Fibroblast of lung (primary cell): ENCODE data around the gene TIGD1. TPM values are rescaled to one million over a fixed set of nuclear protein-coding genes. Genes with fewer than 3 reads are reported as not detected.

ENCODE experiments used
- DNase-seq, 2 donors: peaks; one replicate each; pipeline versions ENCODE4 v3.0.0 to v3.0.0-alpha.2; 2010; ENCODE audit warnings: low read depth in 2 of 2
- H2AFZ ChIP-seq: 2 replicates; pipeline ENCODE4 v1.5.1; 2012; ENCODE audit warnings: low read length, control low read depth, inconsistent platforms
- H3K27ac ChIP-seq: 2 replicates; pipeline ENCODE4 v1.5.1; 2011; ENCODE audit warnings: low read length, control low read depth; ENCODE audit not compliant: insufficient read depth
- H3K27me3 ChIP-seq: 2 replicates; pipeline ENCODE4 v1.5.1; 2011; ENCODE audit warnings: mild to moderate bottlenecking, low read length; ENCODE audit not compliant: control insufficient read depth, insufficient read depth
- H3K36me3 ChIP-seq: 2 replicates; pipeline ENCODE4 v1.5.1; 2011; ENCODE audit warnings: low read length; ENCODE audit not compliant: control insufficient read depth, insufficient read depth
- H3K4me1 ChIP-seq: 2 replicates; pipeline ENCODE4 v1.5.1; 2011; ENCODE audit warnings: low read length; ENCODE audit not compliant: control insufficient read depth, insufficient read depth; ENCODE audit errors: extremely low read depth
- H3K4me2 ChIP-seq: 2 replicates; pipeline ENCODE4 v1.5.1; 2011; ENCODE audit warnings: low read length, control low read depth; ENCODE audit not compliant: insufficient read depth; ENCODE audit errors: extremely low read depth
- H3K4me3 ChIP-seq, 4 experiments: fragments of 200-600 bp in 1 of 4; sonication (generic) in 1 of 4; replicated peaks in 1 of 4; 2 replicates each; pipeline ENCODE4 v1.5.1; 2011 to 2016; ENCODE audit warnings: low read length in 4 of 4, low read depth in 3 of 4, mild to moderate bottlenecking in 3 of 4, control low read depth in 2 of 4, inconsistent platforms in 1 of 4, mixed read lengths in 1 of 4; ENCODE audit not compliant: insufficient read depth in 1 of 4; ENCODE audit errors: control extremely low read depth in 1 of 4
- H3K79me2 ChIP-seq: 2 replicates; pipeline ENCODE4 v1.5.1; 2012; ENCODE audit warnings: mild to moderate bottlenecking, low read length, inconsistent platforms; ENCODE audit not compliant: control insufficient read depth, insufficient read depth
- H3K9ac ChIP-seq: 2 replicates; pipeline ENCODE4 v1.5.1; 2011; ENCODE audit warnings: mild to moderate bottlenecking, low read length, control low read depth; ENCODE audit not compliant: insufficient read depth
- H3K9me3 ChIP-seq: 2 replicates; pipeline ENCODE4 v1.5.1; 2012; ENCODE audit warnings: low read depth, low read length; ENCODE audit not compliant: control insufficient read depth, insufficient read depth
- H4K20me1 ChIP-seq: 2 replicates; pipeline ENCODE4 v1.5.1; 2011; ENCODE audit warnings: low read length; ENCODE audit not compliant: control insufficient read depth, insufficient read depth; ENCODE audit errors: extremely low read depth
- CTCF ChIP-seq, 2 donors: IDR thresholded peaks in 1 of 2; conservative IDR thresholded peaks in 1 of 2; 1 replicate in 1 of 2; 2 replicates in 1 of 2; pipeline ENCODE4 v1.5.1; 2011 to 2012; ENCODE audit warnings: low read length in 2 of 2, control low read depth in 1 of 2, inconsistent platforms in 1 of 2, low read depth in 1 of 2, mild to moderate bottlenecking in 1 of 2
- EZH2 ChIP-seq: IDR thresholded peaks from 2 replicates; pipeline ENCODE4 v1.5.1; 2012; ENCODE audit warnings: low read length, control low read depth, mild to moderate bottlenecking; ENCODE audit errors: missing control alignments
- polyA plus RNA-seq, 2 donors: library from polyadenylated mRNA; depleted of rRNA in 1 of 2; stranded (reverse) in 1 of 2; unstranded in 1 of 2; fragments of >200 nt; gene quantifications; 2 replicates each; pipeline ENCODE4 v1.2.1, GENCODE V29; 2011 to 2012; ENCODE audit warnings: missing spikeins in 1 of 2
- total RNA-seq: library from RNA; depleted of rRNA; stranded (reverse); fragments of >200 nt; gene quantifications from 2 replicates; pipeline ENCODE4 v1.2.1, GENCODE V29; 2014

Gene TIGD1
- total and polyA plus RNA-seq, 2 donors (not counting 1 experiment from before 2014, with no cell fraction given): 2.5 to 4.0 TPM

GRCh38 chr2:232588031-232588430 lies 37.7 kb upstream of the TIGD1 start:
- H3K79me2 ChIP-seq: no peaks in the 10 kb centered on the region
- H3K36me3 ChIP-seq: no peaks in the 10 kb centered on the region
- no peak overlapping the region for H2AFZ ChIP-seq
- no peaks in the 10 kb centered on the region for H3K27me3 ChIP-seq
- H3K4me1 ChIP-seq: peaks cover 3% of the 10 kb centered on the region
- TF ChIP-seq EZH2: no peak
- no peak for TF ChIP-seq CTCF (conservative IDR thresholded peaks at IDR 0.05 in 1 of 2, IDR thresholded peaks at IDR 0.05 in 1 of 2; ENCODE audit: low read depth in 1 of 2, low read length in 2 of 2)
- H3K4me3 ChIP-seq: no peak overlapping the region
- no peaks in the 10 kb centered on the region for H3K9me3 ChIP-seq
- no peak overlapping the region for H3K9ac ChIP-seq
- no peak overlapping the region for H3K4me2 ChIP-seq
- no peak for DNase-seq
- no peak overlapping the region for H3K27ac ChIP-seq
- H4K20me1 ChIP-seq: no peaks in the 10 kb centered on the region

GRCh38 chr2:232587512-232587911 lies 37.2 kb upstream of the TIGD1 start:
- Histone ChIP-seq H3K9ac (no peak overlapping the region), H4K20me1 (no peaks in the 10 kb centered on the region), H2AFZ (no peak overlapping the region), H3K36me3 (no peaks in the 10 kb centered on the region), H3K79me2 (no peaks in the 10 kb centered on the region), H3K4me1 (peaks cover 3% of the 10 kb centered on the region), H3K4me3 (no peak overlapping the region), H3K4me2 (no peak overlapping the region), H3K27me3 (no peaks in the 10 kb centered on the region), H3K27ac (no peak overlapping the region), H3K9me3 (no peaks in the 10 kb centered on the region)
- TF ChIP-seq CTCF (conservative IDR thresholded peaks at IDR 0.05 in 1 of 2, IDR thresholded peaks at IDR 0.05 in 1 of 2; ENCODE audit: low read depth in 1 of 2, low read length in 2 of 2): no peak
- no peak for DNase-seq

- Histone ChIP-seq H3K9ac (no peak overlapping the region), H2AFZ (no peak overlapping the region), H4K20me1 (no peaks in the 10 kb centered on the region), H3K4me1 (peaks cover 3% of the 10 kb centered on the region), H3K27ac (no peak overlapping the region), H3K9me3 (no peaks in the 10 kb centered on the region), H3K36me3 (no peaks in the 10 kb centered on the region), H3K27me3 (no peaks in the 10 kb centered on the region), H3K4me2 (no peak overlapping the region), H3K79me2 (no peaks in the 10 kb centered on the region), H3K4me3 (no peak overlapping the region)
- no peak for DNase-seq
- no peak for TF ChIP-seq EZH2
- no peak for TF ChIP-seq CTCF (conservative IDR thresholded peaks at IDR 0.05 in 1 of 2, IDR thresholded peaks at IDR 0.05 in 1 of 2; ENCODE audit: low read depth in 1 of 2, low read length in 2 of 2)
Measured at GRCh38 chr2:232586943-232587505, 36.7 kb upstream of the TIGD1 start.
